Activated T-helper 1 cell treated with anti-CD3 and anti-CD28 coated beads, Interleukin-2, amount 50 U/mL, for 16 hours (primary cell): Measurements from ENCODE around the gene MICALL2.

Source experiments
- DNase-seq, 2 donors: peaks; one replicate each; pipeline ENCODE4 v3.0.0-alpha.2; 2020; ENCODE audit warnings: low read depth in 1 of 2, low spot score in 1 of 2

The MICALL2 gene

DNA sequence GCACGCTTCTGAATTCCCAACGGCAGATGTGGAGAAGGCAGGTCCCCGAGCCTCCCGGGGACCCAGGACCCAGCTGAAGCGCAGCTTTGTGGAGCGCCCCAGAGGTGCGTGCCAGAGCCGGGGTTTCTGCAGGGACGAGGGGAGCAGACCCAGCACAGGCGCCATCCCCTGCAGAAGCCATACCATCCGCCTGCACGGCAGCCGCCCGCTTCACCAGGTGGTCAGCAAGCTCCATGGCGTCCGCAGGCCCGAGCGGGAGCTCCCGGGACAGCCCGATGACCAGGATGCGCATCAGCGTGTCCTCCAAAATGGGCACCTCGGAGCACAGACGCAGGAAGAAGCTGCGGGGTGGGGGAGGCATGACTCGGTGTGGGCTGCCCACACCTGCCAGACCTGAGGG lies 34.3 kb upstream of the MICALL2 start:
- no peak for DNase-seq

DNA sequence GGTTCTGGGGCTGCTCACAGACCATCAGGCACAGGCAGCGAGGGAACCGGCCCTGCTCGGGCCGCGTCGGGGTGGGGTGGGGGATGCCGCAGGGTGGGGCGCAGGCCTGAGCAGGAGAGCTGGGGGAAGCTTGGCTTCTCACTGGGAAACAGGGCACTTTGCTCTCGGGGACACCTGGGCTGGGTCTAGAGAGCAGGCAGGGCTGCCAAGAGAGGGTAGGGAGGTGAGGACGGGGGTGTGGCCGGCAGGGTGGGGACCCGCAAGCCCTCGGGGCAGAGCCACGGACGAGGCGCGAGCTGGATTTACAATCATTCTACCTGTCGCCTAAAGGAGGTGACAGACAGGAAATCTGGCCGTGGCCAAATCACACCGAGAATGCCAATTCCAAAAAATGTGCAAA lies 33.9 kb upstream of the MICALL2 start:
- DNase-seq, result no peak

DNA sequence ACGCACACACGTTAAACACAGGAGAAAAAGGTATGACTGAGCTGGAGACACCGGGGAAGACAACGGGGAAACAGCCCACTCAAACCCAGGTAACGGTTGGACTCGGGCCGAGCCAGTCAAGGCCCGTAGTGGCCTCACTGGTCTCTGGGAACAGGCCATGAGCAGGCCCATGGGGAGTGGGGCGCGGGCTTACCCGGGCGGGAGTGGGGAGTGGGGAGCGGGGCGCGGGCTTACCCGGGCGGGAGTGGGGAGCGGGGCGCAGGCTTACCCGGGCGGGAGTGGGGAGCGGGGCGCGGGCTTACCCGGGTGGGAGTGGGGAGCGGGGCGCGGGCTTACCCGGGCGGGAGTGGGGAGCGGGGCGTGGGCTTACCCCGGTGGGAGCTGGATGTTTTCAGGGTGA lies 33.4 kb upstream of the MICALL2 start:
- no peak for DNase-seq

DNA sequence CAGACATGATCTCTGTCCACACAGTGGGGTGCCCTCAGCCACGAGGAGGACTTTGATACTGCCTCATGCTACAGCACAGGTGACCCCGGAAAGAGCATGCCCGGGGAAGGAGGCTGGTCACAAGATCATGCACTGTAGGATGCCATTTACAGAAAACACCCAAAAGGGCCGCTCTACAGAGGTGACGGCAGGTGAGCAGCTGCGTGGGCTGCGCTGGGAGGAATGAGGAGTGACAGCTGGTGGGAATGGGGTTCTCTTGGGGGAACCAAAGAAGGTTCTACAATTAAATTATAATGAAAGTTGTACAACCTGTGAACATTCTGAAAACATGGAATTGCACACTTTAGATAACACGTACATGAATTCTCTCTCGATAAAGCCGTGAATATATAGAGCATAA lies 33.0 kb upstream of the MICALL2 start:
- DNase-seq, result no peak

DNA sequence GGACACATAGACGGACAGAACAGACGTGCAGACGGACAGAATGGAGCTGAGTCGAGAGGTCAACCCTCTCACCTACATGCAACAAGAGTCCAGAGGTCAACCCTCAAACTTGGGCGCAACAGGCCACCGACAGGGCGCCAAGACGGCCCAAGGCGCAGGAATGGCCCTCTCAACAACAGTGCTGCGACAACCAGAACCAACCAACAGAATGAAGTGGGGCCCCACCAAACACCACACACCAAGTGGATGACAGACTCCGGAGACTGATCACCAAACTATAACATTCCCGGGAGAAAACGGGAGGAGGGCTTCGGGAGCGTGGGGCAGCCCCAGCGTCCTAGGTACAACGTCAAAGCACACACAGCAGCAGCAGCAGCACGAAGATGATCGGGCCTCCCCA lies 31.6 kb upstream of the MICALL2 start:
- no peak for DNase-seq

DNA sequence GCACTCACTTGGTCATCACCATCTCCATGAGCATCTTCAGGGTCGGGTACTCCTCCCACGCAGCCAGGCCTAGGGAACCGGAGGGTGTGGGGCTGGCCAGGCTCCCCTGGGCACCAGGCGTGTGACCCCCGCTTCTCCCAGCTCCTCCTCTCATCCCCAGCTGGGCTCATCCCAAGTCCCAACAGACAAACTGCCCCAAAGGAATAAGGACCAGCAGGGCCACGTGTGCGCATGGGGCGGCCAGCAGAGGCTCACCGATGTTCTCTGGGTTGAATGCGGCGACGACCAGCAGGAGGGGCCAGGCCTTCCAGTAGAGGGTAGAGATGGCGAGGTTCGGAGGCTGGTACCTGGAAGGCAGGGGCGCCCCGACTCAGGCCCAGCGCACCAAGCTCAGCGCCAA lies 30.1 kb upstream of the MICALL2 start:
- no peak for DNase-seq

DNA sequence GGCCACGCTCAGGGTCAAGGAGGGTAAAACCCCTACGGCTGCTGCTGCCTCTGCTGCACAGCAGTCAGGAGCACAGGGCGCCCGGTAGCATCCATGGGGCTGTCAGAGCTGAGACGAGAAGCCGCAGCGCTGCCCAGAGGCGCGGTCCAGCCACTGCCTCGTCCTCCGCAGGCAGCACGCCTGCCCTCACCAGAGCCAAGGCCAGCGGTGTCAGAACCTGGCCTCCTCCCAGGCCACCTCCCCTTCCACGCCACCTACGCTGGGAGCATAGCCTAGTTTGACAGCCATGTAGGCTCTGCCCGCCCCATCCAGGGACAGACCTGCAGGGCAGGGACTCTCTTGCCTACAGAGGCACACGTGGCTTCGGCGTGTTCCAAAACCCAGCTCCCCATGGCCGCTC lies 28.7 kb upstream of the MICALL2 start:
- DNase-seq, result no peak

DNA sequence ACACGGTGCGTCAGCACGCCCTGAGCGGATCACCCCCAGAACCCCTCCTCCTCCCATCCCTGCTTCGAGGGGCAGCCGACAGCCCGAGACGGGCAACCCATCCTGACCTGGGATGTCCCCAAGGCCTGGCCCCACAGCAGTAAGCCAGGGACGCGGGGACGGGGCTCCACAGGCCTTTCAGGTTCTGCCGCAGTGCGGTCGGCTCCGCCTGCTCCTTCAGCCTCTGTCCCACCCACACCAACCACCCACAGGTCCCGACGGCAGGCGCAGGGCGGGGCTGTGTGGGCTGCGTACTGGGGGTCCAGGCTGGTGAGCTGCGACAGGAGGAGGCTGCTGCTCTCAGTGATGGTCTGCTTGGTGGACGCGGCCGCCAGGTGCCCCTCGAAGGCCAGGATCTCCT lies 28.2 kb upstream of the MICALL2 start:
- no peak for DNase-seq

DNA sequence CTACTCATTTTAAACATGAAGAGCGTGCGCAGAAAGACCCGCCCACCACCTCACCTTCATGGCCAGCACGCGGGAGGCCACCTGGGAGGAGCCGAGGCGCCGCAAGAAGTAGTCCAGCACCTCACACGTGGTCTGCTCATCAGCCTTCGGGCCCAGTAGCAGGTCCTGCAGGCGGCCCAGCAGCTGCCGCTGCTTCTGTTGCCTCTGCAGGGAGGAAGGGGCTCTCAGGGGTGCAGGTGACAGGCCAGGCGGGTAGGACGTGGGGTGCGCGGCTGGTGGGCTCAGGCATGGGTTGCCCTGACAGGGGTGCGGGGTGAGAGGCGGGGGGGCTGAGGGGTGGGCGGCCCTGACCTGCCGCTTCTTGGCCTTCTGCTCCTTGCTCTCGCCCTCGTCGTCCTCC lies 27.3 kb upstream of the MICALL2 start:
- no peak for DNase-seq

DNA sequence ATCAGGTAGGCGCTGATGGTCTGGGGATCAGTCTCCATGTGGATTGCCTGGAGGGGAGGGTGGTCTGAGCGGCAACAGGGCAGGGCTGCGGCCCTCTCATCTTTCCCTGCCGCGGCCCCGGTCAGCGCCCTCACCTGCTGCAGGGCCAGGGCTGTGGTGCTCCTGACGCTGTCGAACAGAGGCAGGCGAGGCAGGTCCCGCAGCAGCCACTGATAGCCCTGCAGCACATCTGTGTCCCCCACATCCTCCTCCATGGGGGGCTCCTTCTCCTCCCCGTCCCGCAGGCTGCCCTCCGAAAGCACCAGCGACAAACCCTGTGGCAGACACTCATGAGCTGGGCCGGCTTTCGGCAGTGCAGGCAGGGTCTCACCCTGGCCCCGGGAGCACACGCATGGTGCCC lies 25.9 kb upstream of the MICALL2 start:
- no peak for DNase-seq

DNA sequence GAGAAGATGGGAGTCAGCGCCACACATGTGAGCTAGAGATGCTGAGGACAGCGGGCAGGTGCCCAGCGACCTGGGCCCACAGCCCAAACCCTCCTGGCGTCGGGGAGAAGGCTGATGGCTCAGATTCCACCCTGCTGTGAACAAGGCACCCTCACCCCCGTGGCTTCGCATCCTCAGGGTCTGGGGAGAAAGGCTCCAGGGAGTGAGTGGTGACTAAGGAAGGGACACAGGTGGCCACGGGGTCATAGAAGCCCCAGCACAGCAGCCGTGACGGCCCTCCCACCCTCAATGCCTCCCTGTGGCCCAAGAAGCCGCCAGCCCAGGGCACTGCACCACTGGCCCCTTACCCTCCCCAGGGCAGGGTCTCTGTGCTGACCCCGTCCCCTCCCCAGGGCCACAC lies 25.3 kb upstream of the MICALL2 start:
- no peak for DNase-seq

DNA sequence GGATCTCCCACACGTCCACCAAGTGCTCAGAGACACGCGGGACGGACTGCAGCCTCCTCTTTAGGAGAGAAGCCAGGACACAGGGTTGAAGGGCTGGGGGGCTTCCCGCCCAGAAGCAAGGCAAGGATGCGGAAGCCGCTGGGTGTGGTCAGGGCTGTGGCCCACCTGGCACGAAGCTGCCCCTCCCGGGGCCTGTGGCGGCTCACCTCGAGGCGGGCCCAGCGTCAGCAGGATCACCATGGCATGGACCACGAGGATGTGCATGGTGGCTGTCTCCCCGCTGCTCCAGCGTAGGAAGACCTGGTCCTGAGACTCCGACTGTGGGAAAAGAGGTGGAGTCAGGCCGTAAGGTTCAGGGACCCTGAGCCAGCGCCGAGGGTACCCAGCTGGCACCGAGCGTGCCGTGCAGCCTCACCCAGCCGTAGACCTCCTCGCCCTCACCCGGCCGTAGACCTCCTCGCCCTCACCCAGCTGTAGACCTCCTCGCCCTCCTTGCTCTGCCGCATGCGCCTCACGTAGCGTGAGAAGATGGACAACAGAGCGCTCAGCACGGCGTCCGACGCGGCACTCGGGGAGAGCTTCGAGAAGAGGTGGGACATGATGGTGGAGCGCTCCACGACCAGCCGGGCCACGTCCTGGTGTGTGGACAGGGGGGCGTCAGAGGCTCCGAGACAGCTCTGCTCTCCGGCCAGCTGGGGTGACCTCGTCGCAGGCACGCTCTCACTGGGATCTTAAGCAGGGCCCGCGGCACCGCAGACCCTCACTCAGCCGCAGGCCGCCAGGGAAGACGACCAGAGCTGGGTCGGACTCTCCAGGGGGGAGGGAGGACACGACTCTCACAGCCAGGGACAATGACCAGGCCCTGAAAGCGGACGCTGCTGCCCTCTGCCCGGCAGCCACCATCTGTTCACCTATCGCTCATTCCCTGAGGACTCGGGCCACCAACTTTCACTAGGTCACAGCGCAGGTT lies 24.6 kb upstream of the MICALL2 start:
- no peak for DNase-seq

DNA sequence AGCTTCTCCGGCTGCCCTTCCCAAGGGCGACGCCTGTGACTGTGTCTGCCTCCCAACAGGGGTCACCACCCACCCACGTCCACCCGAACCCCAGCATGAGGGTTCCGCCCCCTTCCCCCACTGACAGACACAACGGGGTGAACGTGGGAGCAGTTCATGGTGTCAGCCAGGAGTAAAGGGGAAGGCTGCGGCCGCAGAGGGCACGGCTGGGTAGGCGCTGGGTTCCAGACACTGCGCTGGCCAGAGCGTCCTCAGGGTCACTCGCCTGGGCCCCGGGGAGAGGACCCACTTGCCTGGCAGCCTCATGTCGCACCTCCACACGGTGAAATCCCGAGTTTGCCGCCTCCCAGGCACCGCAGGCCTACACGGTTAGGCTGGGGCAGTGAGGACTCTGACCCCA lies 23.8 kb upstream of the MICALL2 start:
- no peak for DNase-seq

DNA sequence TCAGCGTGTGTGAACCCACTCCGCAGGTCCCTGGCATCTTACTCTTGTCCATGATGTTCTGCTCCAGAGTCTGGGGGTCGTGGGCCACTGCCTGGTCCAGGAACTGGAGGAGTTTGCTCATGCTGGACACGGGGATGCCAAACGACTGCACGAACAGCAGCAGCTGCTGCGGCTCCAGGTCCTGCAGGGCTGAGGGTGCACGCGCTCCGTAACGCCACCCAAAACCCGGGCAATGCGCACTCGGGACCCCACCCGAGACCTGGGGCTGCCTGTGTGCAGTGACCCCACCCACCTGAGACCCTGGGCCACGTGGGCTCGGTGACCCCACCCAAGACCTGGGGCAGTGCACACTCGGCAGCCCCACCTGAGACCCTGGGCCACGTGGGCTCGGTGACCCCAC lies 22.0 kb upstream of the MICALL2 start:
- DNase-seq, result no peak

DNA sequence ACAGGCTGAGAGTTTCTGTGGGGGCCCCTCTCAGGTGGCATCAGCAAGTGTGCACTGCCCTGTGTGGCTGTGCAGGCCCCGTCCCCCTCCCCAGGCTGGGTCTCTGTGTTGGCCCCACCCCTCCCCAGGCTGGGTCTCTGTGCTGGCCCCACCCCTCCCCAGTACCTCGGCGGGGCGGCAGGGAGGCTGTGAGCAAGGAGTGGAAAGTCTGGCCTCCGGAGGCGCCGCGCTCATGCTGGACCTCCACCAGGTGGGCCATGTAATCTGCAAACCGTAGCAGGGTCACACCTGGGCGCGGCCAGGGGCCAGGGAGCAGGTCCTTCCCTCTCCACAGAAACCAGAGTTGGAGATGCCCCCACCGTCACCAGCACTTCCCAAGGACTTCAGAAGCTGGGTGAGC lies 21.4 kb upstream of the MICALL2 start:
- no peak for DNase-seq

DNA sequence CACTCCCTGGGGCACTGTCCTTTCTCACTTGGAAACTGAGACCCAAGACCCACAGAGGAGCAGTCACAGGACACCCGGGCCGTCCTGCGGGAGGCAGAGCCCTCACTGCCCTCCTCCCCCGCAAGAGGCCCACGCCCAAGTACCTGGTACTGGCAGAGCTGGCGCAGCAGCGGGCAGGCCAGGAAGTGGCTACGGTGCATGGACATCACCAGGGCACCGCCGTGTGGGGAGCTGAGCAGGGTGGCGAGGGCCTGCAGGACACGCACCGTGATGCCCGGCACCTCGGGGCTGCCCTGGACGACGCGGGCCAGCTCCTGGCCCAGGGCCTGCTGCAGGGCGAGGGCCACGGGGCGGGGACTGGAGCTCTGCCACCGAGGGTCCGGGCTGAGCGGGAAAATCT lies 20.0 kb upstream of the MICALL2 start:
- DNase-seq, result no peak

DNA sequence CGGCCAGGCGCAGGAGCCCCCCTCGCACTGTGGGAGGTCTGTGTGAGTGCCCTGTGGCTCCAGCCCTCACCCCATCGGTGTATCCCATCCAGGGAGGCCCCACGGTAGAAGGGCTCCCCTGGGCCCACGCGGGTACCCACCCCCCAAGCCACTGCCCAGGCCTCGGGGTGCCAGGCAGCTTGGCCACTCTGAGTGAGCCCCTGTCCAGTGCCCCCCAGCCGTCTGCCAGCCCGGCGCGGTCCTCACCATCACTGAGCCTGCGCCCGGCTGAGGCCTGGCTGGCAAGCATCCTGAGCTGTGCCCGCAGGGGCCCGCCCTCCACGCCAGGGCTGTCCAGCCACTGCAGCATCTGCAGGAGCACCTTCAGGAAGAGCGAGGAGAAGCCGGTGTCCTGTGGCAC lies 19.2 kb upstream of the MICALL2 start:
- DNase-seq, result no peak

DNA sequence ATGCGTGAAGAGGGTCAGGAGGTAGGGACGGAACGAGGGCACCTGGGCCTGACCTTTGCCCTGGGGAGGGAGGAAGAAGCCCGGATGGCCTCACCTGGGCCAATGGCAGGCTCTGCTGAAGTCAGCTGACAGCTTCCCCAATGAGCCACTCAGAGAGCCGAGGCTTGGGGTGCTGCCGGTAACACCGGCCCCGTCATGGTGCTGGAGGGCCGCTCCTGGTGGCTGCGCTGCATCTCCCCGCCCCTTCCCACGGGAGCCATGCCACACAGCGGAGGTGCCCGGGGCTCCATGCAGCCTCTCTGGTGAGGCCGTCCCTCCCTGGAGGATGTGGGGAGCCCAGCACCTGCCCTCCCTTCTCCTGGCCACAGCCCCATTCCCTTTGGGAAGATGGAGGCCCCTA lies 17.6 kb upstream of the MICALL2 start:
- DNase-seq, result no peak

DNA sequence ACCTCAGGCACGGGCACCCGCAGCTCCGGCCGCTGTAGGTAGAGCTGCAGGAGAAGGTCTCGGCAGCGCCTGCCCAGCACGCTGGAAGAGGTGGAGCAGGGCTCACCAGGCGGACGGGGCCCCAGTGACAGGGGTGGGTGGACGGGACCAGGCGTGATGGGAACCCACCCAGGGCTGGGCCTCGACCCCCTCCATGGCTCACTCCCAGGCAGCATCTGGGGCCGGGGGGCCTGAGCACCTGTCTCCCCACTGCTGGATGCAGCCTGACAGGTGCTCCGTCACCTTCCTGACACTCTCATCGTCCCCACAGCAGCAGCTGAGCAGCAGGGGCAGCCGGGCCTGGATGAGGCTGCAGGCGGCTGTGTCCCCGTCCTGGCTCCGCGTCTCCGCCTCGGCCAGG lies 16.7 kb upstream of the MICALL2 start:
- DNase-seq, result no peak

DNA sequence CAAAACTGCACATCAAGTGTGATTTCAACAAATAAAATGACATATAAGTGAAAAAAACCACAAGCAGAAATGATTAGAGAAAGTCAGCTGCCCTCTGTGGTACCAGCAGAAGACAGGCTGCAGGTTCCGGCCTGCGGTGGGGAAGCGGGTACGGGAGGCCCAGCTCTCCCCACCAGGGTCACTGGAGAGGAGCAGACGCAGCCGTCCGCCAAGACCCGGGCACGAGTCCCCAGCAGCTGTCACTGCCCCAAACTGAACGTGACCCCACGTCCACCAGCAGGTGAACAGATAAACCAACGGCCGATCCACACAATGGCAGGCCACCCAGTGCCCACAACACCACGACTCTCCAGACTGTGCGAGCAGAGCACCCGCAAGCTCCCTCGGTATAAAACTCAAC lies 16.1 kb upstream of the MICALL2 start:
- no peak for DNase-seq

DNA sequence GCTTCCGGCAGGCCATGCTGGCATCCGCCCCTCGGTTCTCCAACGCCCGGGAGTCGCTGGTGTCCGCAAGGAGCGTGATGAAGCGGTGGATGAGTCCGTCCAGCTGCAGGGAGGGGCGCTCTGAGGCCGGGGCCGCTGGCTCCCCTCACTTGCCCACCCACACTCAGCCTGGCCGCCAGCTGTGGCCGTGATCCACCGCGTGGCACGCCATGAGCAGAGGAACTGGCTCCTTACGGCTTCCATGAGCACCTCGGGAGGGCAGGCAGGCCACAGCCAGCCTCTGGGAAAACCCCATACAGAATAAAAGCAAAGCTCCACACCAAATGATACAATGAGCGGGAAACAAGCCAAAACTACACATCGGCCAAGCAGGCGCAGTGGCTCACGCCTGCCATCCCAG lies 15.5 kb upstream of the MICALL2 start:
- no peak for DNase-seq

DNA sequence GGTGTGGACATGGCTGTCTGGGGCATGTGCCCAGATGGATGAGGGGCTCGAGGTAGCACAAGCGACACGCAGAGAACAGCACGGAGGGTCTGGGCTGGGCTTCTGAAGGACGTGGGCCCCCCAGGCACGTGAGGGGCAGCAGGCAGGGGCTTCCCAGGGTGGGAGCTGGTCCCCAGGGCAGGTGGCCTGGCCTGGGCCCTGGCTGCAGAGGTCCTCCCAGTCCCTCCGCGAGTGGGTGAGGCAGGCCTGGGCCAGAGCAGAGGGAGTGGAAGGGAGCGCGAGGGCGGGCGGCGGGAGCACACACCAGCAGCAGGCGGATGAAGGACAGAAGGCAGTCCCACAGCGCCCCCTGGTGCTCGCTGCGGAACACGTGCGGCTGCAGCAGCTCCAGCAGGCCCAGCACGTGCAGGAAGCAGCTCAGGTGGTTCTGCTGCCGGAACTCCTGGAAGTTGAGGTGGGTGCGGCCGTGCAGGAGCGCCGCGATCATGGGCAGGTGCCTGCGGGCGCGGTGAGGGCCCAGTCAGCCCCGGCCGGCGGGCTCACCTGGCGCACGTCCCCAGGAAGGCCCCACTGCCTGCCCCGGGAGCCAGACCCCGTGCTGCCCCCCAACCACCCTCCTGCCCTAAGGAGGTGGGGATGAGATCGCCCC lies 14.7 kb upstream of the MICALL2 start:
- DNase-seq, result peak; percentile 72 to 80

DNA sequence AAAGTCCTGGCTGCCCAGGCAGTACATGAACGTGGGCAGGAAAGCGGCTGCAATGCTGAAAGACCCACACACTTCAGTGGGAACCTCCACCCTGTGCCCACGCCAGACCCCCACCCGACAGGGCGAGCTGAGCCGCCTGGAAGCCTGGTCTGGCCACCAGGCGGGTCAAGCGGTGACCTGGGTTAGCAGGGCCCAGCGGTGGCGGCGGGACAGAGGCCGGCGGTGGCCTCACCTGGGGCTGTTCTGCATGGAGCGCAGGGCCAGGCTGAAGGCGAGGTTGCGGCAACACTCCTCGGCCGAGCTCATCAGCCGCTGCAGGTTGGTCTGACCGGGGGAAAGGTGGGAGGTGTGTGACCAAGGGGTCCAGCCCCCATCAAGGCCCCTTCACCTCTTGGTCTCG lies 11.6 kb upstream of the MICALL2 start:
- DNase-seq, result no peak
